Measurements from ENCODE around the gene GALNS.

GALNS gene

DNA sequence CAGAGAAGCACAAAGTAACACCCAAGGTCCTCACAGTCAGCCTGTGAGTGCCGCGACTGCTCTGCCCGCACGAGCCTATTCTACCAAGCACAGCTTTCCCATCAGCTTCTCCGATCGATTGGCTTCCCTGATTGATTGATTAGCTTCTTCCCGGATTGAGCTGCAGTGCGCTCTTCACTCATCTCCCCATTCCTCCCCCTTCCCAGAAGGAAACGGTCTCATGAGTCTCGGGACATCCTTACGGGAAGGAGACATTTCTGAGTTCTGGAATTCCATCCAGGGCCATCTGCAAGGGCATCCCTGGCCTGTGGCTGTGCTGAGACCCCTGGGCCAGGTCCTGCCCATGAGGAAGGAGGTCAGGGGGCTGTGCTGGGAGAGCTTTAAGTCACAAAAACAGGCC is 89.8 kb downstream of the GALNS start:
- no peak for DNase-seq (ENCODE audit: low read depth, low spot score)
- no peak overlapping the region for H3K4me3 ChIP-seq (ENCODE audit: low read length)

DNA sequence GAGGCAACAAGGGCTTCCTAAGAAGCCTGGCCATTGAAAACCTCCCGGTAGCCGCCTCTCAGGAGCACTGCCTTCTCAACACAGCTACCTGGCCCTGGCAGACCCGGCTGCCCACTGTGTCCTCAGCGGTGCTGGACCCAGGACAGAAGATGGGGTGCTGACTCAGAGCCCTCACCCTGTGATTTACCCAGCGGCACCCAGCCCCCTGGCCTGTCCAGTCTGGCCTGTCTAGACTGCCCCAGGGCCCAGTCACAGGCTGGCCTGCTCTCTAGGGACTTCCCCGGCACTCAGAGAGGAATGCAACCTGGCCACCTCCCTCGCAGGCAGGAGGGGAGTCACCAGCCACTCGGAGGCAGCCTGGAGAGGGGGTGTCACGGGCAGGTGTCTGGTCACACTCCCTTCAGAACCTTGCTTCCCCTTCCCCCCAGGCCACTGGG is 91.8 kb downstream of the GALNS start:
- DNase-seq (ENCODE audit: low read depth, low spot score), result no peak
- H3K4me3 ChIP-seq (ENCODE audit: low read length), result no peak overlapping the region

DNA sequence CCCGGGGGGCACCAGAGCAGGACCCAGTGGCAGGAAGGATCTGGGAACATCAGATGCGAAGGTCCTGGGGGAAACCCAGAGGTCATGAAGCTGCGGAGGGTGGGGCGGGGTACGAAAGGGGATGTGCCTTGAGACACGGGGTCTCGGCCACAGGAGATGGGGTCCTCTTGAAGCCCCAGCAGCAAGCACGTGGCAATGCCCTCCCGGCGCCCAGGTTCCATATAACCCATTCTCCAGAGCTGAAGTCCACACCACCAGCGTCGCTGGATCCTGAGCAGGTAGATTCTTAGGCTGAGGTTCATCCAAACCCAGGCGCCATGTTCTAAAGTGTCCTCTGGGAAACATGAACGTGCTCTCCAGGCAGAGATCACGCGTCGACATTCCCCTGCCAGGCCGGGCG is 92.7 kb downstream of the GALNS start:
- DNase-seq (ENCODE audit: low read depth, low spot score), result no peak
- H3K4me3 ChIP-seq (ENCODE audit: low read length), result no peak overlapping the region
